ENCODE data around the gene ZNF519. TPM values are rescaled to one million over a fixed set of nuclear protein-coding genes. Genes with fewer than 3 reads are reported as not detected.

Gene ZNF519
- total RNA-seq: 1 to 10 TPM; 4.5 to 6.7 TPM

GRCh38 chr18:14132271-14132700 is at the start of gene ZNF519:
Gene ZNF519, minus strand, starts transcription at chr18:14132435. Its CDS starts 158 bp downstream, at chr18:14132277.

Other genes starting within 250 kb of the ZNF519 start
- not detected for gene MC2R, start 216.9 kb downstream of the ZNF519 start, total RNA-seq

All from melanocyte of skin (primary cell).